Measurements from ENCODE around the gene PPOX. TPM values are rescaled to one million over a fixed set of nuclear protein-coding genes. Genes with fewer than 3 reads are reported as not detected.

The PPOX gene
- total and polyA plus RNA-seq, 4 donors = 16.3 to 126 (median 24.0) TPM

- intact Hi-C loops (cut with DNase I) = no loop called here
- DNase-seq (peak in 1 of 2 donors; percentile 54), ATAC-seq (ENCODE audit: low FRiP score) (no peak)
- Histone ChIP-seq H3K4me1 (ENCODE audit: control insufficient read depth in 1 of 2, insufficient read depth in 2 of 2, low read length in 2 of 2) (no peaks in the 10 kb centered on the region), H3K4me3 (ENCODE audit: low read length in 2 of 2) (no peak overlapping the region), H3K27ac (ENCODE audit: low read depth in 1 of 2, low read length in 2 of 2) (no peak overlapping the region), H3K9me3 (ENCODE audit: control insufficient read depth, low read length) (no peaks in the 10 kb centered on the region), H3K36me3 (ENCODE audit: control insufficient read depth in 1 of 2, insufficient read depth in 2 of 2, low read length in 1 of 2) (no peaks in the 10 kb centered on the region), H3K27me3 (ENCODE audit: control insufficient read depth in 1 of 2, insufficient read depth in 2 of 2, low read length in 1 of 2) (no peaks in the 10 kb centered on the region)
- WGBS, 2 donors = 92 to 93% methylated on average over 5 of the region's 5 CpGs
These were observed 22.8 kb downstream of the PPOX start for GRCh38 chr1:161189036-161189435.

GRCh38 chr1:161190962-161191521 is 24.8 kb downstream of the PPOX start:
- DNase-seq (peak; percentile 49 to 76), ATAC-seq (ENCODE audit: low FRiP score) (no peak)
- Histone ChIP-seq H3K27me3 (ENCODE audit: control insufficient read depth in 1 of 2, insufficient read depth in 2 of 2, low read length in 1 of 2) (no peaks in the 10 kb centered on the region), H3K36me3 (ENCODE audit: control insufficient read depth in 1 of 2, insufficient read depth in 2 of 2, low read length in 1 of 2) (no peaks in the 10 kb centered on the region), H3K4me1 (ENCODE audit: control insufficient read depth in 1 of 2, insufficient read depth in 2 of 2, low read length in 2 of 2) (no peaks in the 10 kb centered on the region), H3K9me3 (ENCODE audit: control insufficient read depth, low read length) (no peaks in the 10 kb centered on the region), H3K4me3 (ENCODE audit: low read length in 2 of 2) (no peak overlapping the region), H3K27ac (ENCODE audit: low read depth in 1 of 2, low read length in 2 of 2) (no peak overlapping the region)
- intact Hi-C loops (cut with DNase I) = loop anchor here in 1 of 2 donors (5.0 kb wide), 1 partner anchor 191 kb away; no protein-coding TSS in a partner anchor
- WGBS, 2 donors = 62 to 71% methylated on average over 22 of the region's 22 CpGs

- peak in 1 of 2 donors; percentile 61 for DNase-seq
- 67 to 68% methylated on average over 8 of the region's 8 CpGs for WGBS, 2 donors
- Histone ChIP-seq H3K27me3 (ENCODE audit: control insufficient read depth in 1 of 2, insufficient read depth in 2 of 2, low read length in 1 of 2) (no peaks in the 10 kb centered on the region), H3K36me3 (ENCODE audit: control insufficient read depth in 1 of 2, insufficient read depth in 2 of 2, low read length in 1 of 2) (no peaks in the 10 kb centered on the region), H3K9me3 (ENCODE audit: control insufficient read depth, low read length) (no peaks in the 10 kb centered on the region), H3K4me1 (ENCODE audit: control insufficient read depth in 1 of 2, insufficient read depth in 2 of 2, low read length in 2 of 2) (no peaks in the 10 kb centered on the region), H3K27ac (ENCODE audit: low read depth in 1 of 2, low read length in 2 of 2) (no peak overlapping the region), H3K4me3 (ENCODE audit: low read length in 2 of 2) (no peak overlapping the region)
- intact Hi-C loops (cut with DNase I) = loop anchor here in 1 of 2 donors (5.0 kb wide), 1 partner anchor 190 kb away; no protein-coding TSS in a partner anchor
- no peak for ATAC-seq (ENCODE audit: low FRiP score)
These were observed 25.7 kb downstream of the PPOX start for GRCh38 chr1:161191971-161192370.

- Histone ChIP-seq H3K9me3 (ENCODE audit: control insufficient read depth, low read length) (no peaks in the 10 kb centered on the region), H3K27me3 (ENCODE audit: control insufficient read depth in 1 of 2, insufficient read depth in 2 of 2, low read length in 1 of 2) (no peaks in the 10 kb centered on the region), H3K36me3 (ENCODE audit: control insufficient read depth in 1 of 2, insufficient read depth in 2 of 2, low read length in 1 of 2) (no peaks in the 10 kb centered on the region), H3K4me3 (ENCODE audit: low read length in 2 of 2) (no peak overlapping the region), H3K27ac (ENCODE audit: low read depth in 1 of 2, low read length in 2 of 2) (no peak overlapping the region), H3K4me1 (ENCODE audit: control insufficient read depth in 1 of 2, insufficient read depth in 2 of 2, low read length in 2 of 2) (no peaks in the 10 kb centered on the region)
- ATAC-seq (ENCODE audit: low FRiP score) (peak; percentile 81), DNase-seq (peak; percentile 30 to 75)
- intact Hi-C loops (cut with DNase I) = loop anchor here in 1 of 2 donors (5.0 kb wide), 1 partner anchor 190 kb away; no protein-coding TSS in a partner anchor
- 58 to 60% methylated on average over 15 of the region's 15 CpGs for WGBS, 2 donors
These were observed 26.5 kb downstream of the PPOX start for GRCh38 chr1:161192476-161193465.

DNA sequence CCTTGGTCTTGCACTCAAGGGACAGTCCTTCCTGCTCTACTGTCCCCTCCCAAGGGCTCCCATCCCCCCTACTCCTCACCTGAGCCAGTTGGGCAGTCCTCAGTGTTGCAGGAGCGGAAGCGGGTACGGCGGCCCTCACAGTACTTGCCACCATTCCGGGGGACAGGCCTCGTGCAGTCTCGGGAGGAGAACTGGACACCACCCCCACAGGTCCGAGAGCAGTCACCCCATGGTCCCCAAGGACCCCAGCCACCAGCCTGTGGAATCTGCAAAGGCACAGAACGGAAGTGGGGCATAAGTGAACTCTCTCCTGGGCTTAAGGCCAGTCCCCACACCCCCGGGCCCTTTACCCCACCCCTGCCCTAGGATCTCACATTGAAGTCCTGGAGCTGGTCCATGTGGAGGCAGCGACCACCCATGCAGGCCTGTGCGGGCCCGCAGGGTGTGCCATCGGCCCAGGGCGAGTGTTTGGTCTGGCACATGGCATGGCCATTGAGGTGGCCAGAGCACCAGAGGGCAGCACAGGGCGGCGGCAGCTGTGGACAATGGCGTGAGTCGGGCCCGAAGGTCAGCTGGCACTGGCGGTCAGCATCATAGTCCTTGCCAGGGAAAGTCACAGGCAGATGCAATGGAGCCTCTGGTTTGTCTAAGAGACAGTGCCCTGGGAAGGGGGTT is 27.5 kb downstream of the PPOX start:
- Histone ChIP-seq H3K36me3 (ENCODE audit: control insufficient read depth in 1 of 2, insufficient read depth in 2 of 2, low read length in 1 of 2) (no peaks in the 10 kb centered on the region), H3K27me3 (ENCODE audit: control insufficient read depth in 1 of 2, insufficient read depth in 2 of 2, low read length in 1 of 2) (no peaks in the 10 kb centered on the region), H3K4me1 (ENCODE audit: control insufficient read depth in 1 of 2, insufficient read depth in 2 of 2, low read length in 2 of 2) (no peaks in the 10 kb centered on the region), H3K4me3 (ENCODE audit: low read length in 2 of 2) (no peak overlapping the region), H3K9me3 (ENCODE audit: control insufficient read depth, low read length) (no peaks in the 10 kb centered on the region), H3K27ac (ENCODE audit: low read depth in 1 of 2, low read length in 2 of 2) (no peak overlapping the region)
- intact Hi-C loops (cut with DNase I) = loop anchor here in 1 of 2 donors (5.0 kb wide), 1 partner anchor 189 kb away; no protein-coding TSS in a partner anchor
- 77 to 79% methylated on average over 21 of the region's 21 CpGs for WGBS, 2 donors
- DNase-seq = peak; percentile 51 to 81
- no peak for ATAC-seq (ENCODE audit: low FRiP score)

- 84 to 85% methylated on average over 4 of the region's 4 CpGs for WGBS, 2 donors
- Histone ChIP-seq H3K36me3 (ENCODE audit: control insufficient read depth in 1 of 2, insufficient read depth in 2 of 2, low read length in 1 of 2) (no peaks in the 10 kb centered on the region), H3K4me3 (ENCODE audit: low read length in 2 of 2) (no peak overlapping the region), H3K9me3 (ENCODE audit: control insufficient read depth, low read length) (no peaks in the 10 kb centered on the region), H3K27ac (ENCODE audit: low read depth in 1 of 2, low read length in 2 of 2) (no peak overlapping the region), H3K27me3 (ENCODE audit: control insufficient read depth in 1 of 2, insufficient read depth in 2 of 2, low read length in 1 of 2) (no peaks in the 10 kb centered on the region), H3K4me1 (ENCODE audit: control insufficient read depth in 1 of 2, insufficient read depth in 2 of 2, low read length in 2 of 2) (no peaks in the 10 kb centered on the region)
- peak in 1 of 2 donors; percentile 58 for DNase-seq
- no peak for ATAC-seq (ENCODE audit: low FRiP score)
- intact Hi-C loops (cut with DNase I) = no loop called here
These were observed 28.9 kb downstream of the PPOX start for GRCh38 chr1:161195171-161195570.

- ATAC-seq (ENCODE audit: low FRiP score) = no peak
- Histone ChIP-seq H3K27ac (ENCODE audit: low read depth in 1 of 2, low read length in 2 of 2) (no peak overlapping the region), H3K4me1 (ENCODE audit: control insufficient read depth in 1 of 2, insufficient read depth in 2 of 2, low read length in 2 of 2) (no peaks in the 10 kb centered on the region), H3K9me3 (ENCODE audit: control insufficient read depth, low read length) (no peaks in the 10 kb centered on the region), H3K27me3 (ENCODE audit: control insufficient read depth in 1 of 2, insufficient read depth in 2 of 2, low read length in 1 of 2) (no peaks in the 10 kb centered on the region), H3K4me3 (ENCODE audit: low read length in 2 of 2) (no peak overlapping the region), H3K36me3 (ENCODE audit: control insufficient read depth in 1 of 2, insufficient read depth in 2 of 2, low read length in 1 of 2) (no peaks in the 10 kb centered on the region)
- intact Hi-C loops (cut with DNase I) = no loop called here
- WGBS, 2 donors = 94 to 96% methylated on average over 7 of the region's 7 CpGs
- peak in 1 of 2 donors; percentile 44 for DNase-seq
These were observed 29.9 kb downstream of the PPOX start for GRCh38 chr1:161196111-161196510.

Data from aorta (tissue), 5 donors.